NB4 (cell line): Measurements from ENCODE around the gene CD2AP.

Experiments used
- MYC ChIP-seq: IDR thresholded peaks from 2 replicates; pipeline ENCODE4 v1.6.1; 2011; ENCODE audit warnings: low read depth, low read length
- POLR2A ChIP-seq: IDR thresholded peaks from 2 replicates; pipeline ENCODE4 v1.6.1; 2011; ENCODE audit warnings: mild to moderate bottlenecking; ENCODE audit not compliant: insufficient read length; ENCODE audit errors: extremely low read depth
- TF ChIP-seq, protein P1 (sequence below): IDR thresholded peaks from one replicate; pipeline ENCODE4 v1.5.1; 2012; ENCODE audit warnings: low read depth, low read length
- TF ChIP-seq, protein P2 (sequence below): IDR thresholded peaks from 2 replicates; pipeline ENCODE4 v1.6.1; 2011; ENCODE audit warnings: low read depth, low read length

DNA sequence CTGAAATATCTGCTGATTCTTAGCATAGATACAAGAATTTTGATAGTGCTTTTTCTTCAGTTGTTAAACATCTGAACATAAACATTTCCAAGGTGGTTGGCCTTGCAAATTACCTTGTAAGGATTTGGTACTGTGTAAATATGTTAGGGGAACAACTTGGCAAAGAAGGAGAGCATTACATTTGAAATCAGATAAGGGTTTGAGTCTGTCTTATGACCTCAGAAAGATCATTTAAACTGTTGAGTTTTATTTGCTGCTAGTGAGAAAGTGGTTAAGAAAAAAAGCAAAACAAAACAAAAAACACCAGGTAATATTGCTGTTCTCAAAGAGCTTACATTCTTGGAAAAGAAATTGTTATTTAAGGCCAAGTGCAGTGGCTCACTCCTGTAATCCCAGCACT, 56.5 kb downstream of the CD2AP start:
- TF ChIP-seq, protein P1, sequence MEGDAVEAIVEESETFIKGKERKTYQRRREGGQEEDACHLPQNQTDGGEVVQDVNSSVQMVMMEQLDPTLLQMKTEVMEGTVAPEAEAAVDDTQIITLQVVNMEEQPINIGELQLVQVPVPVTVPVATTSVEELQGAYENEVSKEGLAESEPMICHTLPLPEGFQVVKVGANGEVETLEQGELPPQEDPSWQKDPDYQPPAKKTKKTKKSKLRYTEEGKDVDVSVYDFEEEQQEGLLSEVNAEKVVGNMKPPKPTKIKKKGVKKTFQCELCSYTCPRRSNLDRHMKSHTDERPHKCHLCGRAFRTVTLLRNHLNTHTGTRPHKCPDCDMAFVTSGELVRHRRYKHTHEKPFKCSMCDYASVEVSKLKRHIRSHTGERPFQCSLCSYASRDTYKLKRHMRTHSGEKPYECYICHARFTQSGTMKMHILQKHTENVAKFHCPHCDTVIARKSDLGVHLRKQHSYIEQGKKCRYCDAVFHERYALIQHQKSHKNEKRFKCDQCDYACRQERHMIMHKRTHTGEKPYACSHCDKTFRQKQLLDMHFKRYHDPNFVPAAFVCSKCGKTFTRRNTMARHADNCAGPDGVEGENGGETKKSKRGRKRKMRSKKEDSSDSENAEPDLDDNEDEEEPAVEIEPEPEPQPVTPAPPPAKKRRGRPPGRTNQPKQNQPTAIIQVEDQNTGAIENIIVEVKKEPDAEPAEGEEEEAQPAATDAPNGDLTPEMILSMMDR, result no peak
- TF ChIP-seq POLR2A, result no peak
- TF ChIP-seq, protein P2, sequence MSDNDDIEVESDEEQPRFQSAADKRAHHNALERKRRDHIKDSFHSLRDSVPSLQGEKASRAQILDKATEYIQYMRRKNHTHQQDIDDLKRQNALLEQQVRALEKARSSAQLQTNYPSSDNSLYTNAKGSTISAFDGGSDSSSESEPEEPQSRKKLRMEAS, result no peak
- no peak for TF ChIP-seq MYC
